ENCODE data around the gene ZNF689.
A peak's percentile ranks its signal among the peaks of the same experiment; 100 is the strongest.

ZNF689 gene

DNA sequence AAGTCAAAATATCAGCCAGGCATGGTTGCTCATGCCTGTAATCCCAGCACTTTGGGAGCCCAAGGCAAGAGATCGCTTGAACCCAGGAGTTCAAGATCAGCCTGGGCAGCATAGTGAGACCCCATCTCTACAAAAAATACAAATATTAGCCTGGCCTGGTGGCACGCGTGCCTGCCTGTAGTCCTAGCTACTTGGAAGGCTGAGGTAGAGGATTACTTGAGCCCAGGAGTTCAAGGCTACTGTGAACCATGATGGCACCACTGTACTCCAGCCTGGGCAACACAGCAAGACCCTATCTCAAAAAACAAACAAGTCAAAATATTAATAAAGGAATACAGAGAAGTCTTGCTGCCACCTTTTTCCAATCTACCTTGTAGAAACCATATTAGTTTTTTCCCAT lies 4.2 kb downstream of the ZNF689 start:
- H3K27ac ChIP-seq (ENCODE audit: extremely low read depth, low read depth, low read length) = no peak overlapping the region
- CTCF ChIA-PET = interaction anchor here (1.1 to 4.3 kb wide), 2 partner anchors 8 to 14 kb away, joined by 3 to 29 read pairs; no protein-coding TSS in a partner anchor

DNA sequence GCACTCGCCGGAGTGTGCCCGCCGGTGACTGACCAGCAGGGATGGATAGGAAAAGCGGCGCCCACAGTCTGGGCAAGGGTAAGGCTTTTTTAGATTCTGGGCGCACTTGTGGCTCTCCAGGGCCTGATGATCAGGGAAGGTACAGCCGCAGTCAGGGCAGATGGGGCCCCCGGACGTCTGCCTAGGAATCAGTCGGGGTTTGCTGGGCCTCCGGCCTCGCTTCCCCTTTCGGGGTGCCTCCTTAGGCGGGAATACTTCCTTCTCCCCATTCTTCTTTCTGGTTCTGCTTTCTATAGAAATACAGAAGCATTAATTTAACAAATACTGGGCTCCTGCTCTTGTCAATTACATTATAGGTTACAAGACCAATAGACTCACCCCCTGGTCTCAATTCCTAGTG lies 5.0 kb downstream of the ZNF689 start:
- Histone ChIP-seq H3K4me3 (ENCODE audit: low read depth, low read length) (no peak overlapping the region), H3K36me3 (ENCODE audit: control insufficient read depth in 2 of 2, insufficient read depth in 1 of 2, low read length in 2 of 2) (peaks cover 37 to 72% of the 10 kb centered on the region in 2 experiments), H3K27ac (ENCODE audit: extremely low read depth, low read depth, low read length) (no peak overlapping the region), H3K9me3 (ENCODE audit: control insufficient read depth, insufficient read depth, low read depth, low read length) (no peaks in the 10 kb centered on the region), H3K4me1 (ENCODE audit: control insufficient read depth, insufficient read depth, low read length) (no peaks in the 10 kb centered on the region)
- POLR2A ChIA-PET = no interaction called here
- CTCF ChIA-PET = interaction anchor here (0.7 to 4.3 kb wide), 2 partner anchors 7 to 631 kb away, joined by 3 to 29 read pairs; no protein-coding TSS in a partner anchor
- TF ChIP-seq, protein P1, sequence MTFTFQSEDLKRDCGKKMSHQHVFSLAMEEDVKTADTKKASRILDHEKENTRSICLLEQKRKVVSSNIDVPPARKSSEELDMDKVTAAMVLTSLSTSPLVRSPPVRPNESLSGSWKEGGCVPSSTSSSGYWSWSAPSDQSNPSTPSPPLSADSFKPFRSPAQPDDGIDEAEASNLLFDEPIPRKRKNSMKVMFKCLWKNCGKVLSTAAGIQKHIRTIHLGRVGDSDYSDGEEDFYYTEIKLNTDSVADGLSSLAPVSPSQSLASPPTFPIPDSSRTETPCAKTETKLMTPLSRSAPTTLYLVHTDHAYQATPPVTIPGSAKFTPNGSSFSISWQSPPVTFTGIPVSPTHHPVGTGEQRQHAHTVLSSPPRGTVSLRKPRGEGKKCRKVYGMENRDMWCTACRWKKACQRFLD (tag by site-specific recombination; IDR thresholded peaks at IDR 0.05) = no peak
- TF ChIP-seq ZNF707 (tag by site-specific recombination; IDR thresholded peaks at IDR 0.05) (no peak), ZNF658 (tag by site-specific recombination; IDR thresholded peaks at IDR 0.05) (no peak), ZBTB7A (tag by site-specific recombination; IDR thresholded peaks at IDR 0.05; ENCODE audit: low read depth) (no peak), ZNF24 (tag by site-specific recombination; IDR thresholded peaks at IDR 0.05) (no peak), ZNF155 (tag by site-specific recombination; IDR thresholded peaks at IDR 0.05) (no peak), SCRT1 (tag by site-specific recombination; IDR thresholded peaks at IDR 0.05; ENCODE audit: borderline replicate concordance) (no peak), ZBTB21 (tag by site-specific recombination; IDR thresholded peaks at IDR 0.05) (no peak), ZNF747 (tag by site-specific recombination; IDR thresholded peaks at IDR 0.05) (no peak), ZNF354C (tag by site-specific recombination; IDR thresholded peaks at IDR 0.05; ENCODE audit: borderline replicate concordance, low read depth) (no peak), WT1 (tag by site-specific recombination; IDR thresholded peaks at IDR 0.05) (no peak), ZNF169 (tag by site-specific recombination; IDR thresholded peaks at IDR 0.05) (no peak), ZNF274 (IDR thresholded peaks at IDR 0.05; ENCODE audit: low read length) (no peak), ZNF274 (tag by site-specific recombination; IDR thresholded peaks at IDR 0.05; ENCODE audit: borderline replicate concordance) (no peak)
- TF ChIP-seq, protein P2, sequence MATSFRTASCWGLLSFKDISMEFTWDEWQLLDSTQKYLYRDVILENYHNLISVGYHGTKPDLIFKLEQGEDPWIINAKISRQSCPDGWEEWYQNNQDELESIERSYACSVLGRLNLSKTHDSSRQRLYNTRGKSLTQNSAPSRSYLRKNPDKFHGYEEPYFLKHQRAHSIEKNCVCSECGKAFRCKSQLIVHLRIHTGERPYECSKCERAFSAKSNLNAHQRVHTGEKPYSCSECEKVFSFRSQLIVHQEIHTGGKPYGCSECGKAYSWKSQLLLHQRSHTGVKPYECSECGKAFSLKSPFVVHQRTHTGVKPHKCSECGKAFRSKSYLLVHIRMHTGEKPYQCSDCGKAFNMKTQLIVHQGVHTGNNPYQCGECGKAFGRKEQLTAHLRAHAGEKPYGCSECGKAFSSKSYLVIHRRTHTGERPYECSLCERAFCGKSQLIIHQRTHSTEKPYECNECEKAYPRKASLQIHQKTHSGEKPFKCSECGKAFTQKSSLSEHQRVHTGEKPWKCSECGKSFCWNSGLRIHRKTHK (tag by site-specific recombination; IDR thresholded peaks at IDR 0.05) = no peak
- TF ChIP-seq, protein P3, sequence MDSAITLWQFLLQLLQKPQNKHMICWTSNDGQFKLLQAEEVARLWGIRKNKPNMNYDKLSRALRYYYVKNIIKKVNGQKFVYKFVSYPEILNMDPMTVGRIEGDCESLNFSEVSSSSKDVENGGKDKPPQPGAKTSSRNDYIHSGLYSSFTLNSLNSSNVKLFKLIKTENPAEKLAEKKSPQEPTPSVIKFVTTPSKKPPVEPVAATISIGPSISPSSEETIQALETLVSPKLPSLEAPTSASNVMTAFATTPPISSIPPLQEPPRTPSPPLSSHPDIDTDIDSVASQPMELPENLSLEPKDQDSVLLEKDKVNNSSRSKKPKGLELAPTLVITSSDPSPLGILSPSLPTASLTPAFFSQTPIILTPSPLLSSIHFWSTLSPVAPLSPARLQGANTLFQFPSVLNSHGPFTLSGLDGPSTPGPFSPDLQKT (IDR thresholded peaks at IDR 0.05; ENCODE audit: borderline replicate concordance, low read depth, low read length) = no peak
- TF ChIP-seq, protein P4, sequence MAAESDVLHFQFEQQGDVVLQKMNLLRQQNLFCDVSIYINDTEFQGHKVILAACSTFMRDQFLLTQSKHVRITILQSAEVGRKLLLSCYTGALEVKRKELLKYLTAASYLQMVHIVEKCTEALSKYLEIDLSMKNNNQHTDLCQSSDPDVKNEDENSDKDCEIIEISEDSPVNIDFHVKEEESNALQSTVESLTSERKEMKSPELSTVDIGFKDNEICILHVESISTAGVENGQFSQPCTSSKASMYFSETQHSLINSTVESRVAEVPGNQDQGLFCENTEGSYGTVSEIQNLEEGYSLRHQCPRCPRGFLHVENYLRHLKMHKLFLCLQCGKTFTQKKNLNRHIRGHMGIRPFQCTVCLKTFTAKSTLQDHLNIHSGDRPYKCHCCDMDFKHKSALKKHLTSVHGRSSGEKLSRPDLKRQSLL (tag by site-specific recombination; IDR thresholded peaks at IDR 0.05) = no peak

More for the DNA sequence above, 4.2 kb downstream of the ZNF689 start:
- POLR2A ChIA-PET = no interaction called here
- TF ChIP-seq ZNF292 (tag by site-specific recombination; IDR thresholded peaks at IDR 0.05; ENCODE audit: borderline replicate concordance, low read depth) (no peak), ZBTB20 (tag by site-specific recombination; IDR thresholded peaks at IDR 0.05) (no peak), ZNF121 (tag by site-specific recombination; IDR thresholded peaks at IDR 0.05) (peak; percentile 99)
- TF ChIP-seq, protein P3 (IDR thresholded peaks at IDR 0.05; ENCODE audit: borderline replicate concordance, low read depth, low read length) = no peak
- H3K4me1 ChIP-seq (ENCODE audit: control insufficient read depth, insufficient read depth, low read length) = no peaks in the 10 kb centered on the region
- no peak overlapping the region for H3K4me3 ChIP-seq (ENCODE audit: low read depth, low read length)
- peaks cover 37 to 72% of the 10 kb centered on the region in 2 experiments for H3K36me3 ChIP-seq (ENCODE audit: control insufficient read depth in 2 of 2, insufficient read depth in 1 of 2, low read length in 2 of 2)
- no peaks in the 10 kb centered on the region for H3K9me3 ChIP-seq (ENCODE audit: control insufficient read depth, insufficient read depth, low read depth, low read length)

All from HEK293 (cell line).